Measurements from ENCODE around the gene MAML2.

Gene MAML2

DNA sequence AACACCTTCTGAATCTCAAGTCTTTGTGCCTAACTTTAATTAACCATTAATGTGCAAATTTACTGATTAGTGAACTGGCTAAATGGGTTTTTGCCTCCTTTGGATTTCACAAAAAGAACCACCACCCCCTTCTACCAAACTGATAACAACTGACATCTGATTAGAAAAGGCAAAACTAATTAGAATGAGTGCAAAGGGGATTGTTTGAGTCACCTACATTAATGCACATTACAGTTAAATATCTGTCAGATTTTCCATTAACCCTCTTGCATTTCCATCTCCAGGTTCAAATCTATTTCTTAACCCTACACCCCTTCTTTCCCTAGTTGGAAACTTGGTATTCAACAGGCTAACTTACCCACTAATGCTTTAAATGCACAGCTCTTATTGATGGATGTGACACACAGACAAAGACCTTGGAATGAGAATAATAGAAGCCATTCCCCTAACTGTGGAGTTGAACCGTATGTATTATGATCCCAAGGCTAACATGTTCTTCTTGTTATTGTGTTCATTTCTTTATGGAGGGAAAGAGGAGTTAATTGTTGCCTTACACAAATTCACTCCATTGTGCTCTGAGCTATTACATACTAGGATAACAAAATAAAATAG lies 257.6 kb downstream of the MAML2 start:
- FAIRE-seq (no peak), DNase-seq (ENCODE audit: insufficient read length, low spot score) (no peak)

DNA sequence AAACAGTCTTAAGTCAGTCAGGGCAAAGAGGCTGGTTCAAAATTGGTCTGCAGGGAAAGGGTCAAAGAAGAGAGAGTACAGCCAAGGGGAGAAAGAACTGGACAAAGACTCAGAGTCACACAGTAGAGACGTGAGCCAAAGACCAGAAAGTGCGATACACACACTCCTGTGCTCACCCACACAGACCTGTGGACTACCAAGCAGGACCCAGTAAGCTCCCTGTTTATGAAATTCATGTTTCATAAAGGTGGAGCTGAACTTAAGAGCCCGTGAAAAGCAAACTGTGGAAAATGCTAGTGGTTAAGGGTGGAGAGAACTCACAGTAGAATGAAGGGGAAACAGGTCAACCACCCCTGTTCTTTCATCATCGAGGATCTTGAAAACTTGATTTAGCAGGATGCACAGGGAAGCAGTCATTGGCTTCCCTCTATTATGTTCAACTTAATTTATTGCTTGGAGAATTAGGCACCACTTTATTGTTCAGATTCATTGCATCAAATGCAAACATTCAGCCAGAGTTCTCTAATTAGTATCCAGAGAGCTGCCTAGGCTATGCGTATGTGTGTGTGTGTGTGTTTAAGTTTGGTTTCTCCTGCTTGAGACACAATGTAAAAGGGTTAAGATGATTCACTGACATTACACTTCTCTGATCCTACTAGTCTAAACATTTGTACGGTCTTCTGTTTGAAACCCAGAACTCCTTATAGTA lies 258.2 kb downstream of the MAML2 start:
- DNase-seq (ENCODE audit: insufficient read length, low spot score) (no peak), FAIRE-seq (no peak)

DNA sequence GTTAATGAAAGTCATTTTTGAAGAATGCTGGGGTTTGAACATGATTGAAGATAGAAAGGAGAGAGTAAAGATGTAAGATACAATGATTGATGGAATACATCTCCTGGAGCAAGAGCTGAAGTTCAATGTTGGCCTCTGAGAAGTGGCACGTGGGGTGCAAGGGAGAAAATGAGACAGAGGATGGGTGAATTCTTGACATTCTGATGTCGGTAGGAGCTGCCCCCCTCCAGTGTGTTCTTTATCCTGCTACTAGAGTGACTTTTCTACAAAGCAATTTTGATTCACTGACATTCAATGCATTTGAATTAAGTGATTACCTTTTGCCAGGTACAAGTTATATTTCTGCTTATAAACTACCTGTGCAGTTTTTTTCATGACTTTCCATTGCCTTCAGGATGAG lies 260.1 kb downstream of the MAML2 start:
- DNase-seq (ENCODE audit: insufficient read length, low spot score) (no peak), FAIRE-seq (no peak)

DNA sequence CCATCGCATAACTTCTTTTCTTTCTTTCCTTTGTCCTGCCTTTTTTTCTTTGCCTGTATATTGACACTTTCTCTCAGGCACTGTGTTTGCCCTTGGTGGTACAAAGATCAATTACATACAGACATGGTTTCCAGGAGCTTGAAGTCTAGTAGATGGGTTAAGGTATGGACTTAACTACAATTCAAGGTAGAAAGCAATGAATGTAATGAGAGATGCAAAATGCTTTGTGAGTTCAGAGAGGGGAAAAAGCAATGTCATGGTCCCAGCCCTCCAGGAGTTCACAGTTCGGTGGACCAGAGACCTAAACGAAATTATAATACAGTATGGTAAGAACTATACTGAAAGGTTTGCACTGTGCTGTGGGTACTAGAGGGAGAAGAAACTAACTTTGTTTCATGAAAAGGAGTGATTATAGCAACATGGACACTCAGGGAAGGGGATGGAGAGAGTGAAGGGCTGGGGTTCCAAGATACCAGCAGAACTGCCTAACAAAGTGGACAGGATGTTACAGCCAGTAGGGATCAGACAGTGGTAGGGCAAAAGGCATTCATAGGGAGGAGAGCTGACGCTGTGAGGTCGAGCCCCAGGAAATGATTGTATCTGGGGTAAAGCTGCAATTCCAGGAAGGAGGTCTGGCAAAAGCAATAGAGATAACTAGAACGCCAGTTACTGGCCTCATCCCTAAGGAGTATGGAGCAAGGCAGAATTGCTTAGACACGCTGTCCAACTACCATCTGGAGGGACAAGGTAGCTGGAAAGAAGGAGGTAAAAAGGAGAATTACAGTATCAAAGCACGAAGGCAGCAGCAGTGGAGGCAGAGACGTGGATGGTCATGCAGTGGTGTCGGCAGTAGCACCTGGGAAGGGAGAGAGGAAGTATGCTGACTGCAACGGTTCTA lies 260.7 kb downstream of the MAML2 start:
- DNase-seq (ENCODE audit: insufficient read length, low spot score) (no peak), FAIRE-seq (no peak)

DNA sequence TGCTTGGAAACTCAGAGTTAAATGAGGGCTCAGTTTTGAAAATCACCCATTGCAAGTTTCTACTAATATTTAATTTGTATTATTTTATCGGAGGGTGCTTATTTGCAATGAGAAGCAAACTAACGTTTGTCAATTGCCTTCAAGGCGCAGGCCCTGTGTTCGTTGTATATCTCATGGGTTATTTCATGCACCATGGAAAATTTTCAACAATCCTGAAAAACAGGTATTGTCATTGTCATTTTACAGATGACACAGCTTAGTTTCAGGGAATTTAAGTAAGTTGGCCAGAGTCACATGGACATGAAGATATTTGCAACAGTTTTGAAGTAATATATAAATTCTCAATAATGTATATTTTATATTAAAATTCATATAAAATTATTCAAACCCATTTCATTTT lies 261.4 kb downstream of the MAML2 start:
- DNase-seq (ENCODE audit: insufficient read length, low spot score) (no peak), FAIRE-seq (no peak)

DNA sequence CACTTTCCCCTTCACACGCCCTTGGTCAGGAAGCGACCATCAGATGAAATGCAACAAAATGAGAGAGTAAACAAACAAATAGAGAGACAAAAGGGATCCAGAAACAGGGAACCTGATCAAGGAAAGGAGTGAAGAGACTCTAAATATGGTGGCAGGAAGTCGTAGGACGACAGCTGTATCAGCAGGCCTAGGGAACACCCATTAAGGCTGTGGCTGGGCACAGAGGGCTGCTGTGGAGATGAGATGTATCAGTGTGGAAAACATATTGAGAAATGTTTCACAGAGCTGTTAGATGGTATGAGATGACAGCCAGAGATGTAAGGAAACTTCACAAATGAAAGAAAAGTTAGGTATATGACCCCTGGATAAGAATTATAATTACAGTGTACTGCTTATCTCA lies 263.3 kb downstream of the MAML2 start:
- DNase-seq (ENCODE audit: insufficient read length, low spot score) (no peak), FAIRE-seq (no peak)

DNA sequence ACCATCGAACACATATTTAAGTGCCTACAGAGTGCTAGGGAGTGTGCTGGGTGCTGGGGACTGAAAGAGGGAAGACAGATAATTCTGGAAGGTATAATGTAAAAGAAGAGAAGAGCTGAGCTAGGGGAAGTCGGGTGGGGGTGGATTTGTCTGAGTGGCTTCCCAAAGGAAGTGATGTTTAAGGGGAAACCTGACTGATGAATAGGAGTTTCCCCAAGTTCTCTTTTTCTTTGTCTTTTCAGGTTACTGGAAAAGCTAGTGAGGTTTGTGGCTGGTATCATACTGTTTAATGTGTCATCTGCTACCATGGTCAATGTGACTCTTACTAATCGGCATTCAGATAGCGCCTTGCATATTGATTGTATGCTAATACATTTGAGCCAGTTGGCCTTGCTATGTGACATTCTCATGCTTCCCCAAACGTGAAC lies 267.4 kb downstream of the MAML2 start:
- peak; percentile 60 for FAIRE-seq
- no peak for DNase-seq (ENCODE audit: insufficient read length, low spot score)

DNA sequence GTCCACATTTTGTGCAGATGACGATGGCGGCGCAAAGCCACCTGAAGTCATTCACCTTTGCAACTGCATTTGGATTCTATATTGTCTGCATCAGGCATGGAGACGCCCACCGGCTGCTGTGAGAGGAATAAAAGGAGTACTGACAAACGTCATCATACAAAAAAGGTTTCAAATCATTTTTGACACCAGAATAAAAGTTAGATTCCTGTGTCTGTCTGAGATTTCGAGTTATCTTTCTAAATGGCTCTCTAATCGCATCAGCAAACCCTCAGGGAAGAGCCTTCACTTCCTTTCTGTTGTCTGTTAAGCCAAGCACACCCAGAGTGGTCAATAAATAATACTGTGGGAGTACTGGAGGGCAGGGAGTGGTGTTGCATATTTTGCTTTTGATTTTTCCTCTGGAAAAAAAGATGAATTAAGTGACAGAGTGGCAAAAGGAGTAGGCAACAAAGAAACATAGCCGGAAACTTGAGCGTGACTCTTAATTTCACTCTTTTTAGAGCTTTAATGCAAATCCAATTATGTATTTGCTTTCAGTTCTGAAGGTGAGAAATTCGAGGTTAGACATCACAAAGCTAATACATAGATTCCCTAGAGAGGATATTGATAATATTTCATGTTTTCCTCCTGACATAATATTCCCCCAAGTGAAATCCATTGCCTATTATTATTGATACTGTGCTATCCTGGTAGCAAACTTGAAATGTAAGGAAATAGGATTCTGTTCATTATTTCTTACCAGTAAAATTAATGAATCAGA lies 268.3 kb downstream of the MAML2 start:
- no peak for DNase-seq (ENCODE audit: insufficient read length, low spot score)
- peak; percentile 21 for FAIRE-seq

DNA sequence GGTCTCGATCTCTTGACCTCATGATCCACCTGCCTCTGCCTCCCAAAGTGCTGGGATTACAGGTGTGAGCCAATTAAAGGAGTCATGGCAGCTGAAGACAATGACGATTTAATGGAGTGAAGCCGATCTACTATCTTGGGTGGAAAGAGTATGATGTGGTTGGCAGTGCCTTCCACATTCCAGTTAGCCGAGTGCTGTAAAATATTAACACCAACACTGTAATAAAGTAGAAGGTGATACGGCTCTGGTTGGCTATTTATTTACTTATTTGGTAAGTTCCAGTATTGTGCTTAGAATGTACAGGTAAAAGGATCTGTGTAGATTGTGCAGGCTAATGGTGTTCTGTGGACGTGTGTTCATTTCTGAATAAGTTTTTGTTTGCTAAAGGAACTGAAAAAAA lies 269.5 kb downstream of the MAML2 start:
- DNase-seq (ENCODE audit: insufficient read length, low spot score) (no peak), FAIRE-seq (no peak)

DNA sequence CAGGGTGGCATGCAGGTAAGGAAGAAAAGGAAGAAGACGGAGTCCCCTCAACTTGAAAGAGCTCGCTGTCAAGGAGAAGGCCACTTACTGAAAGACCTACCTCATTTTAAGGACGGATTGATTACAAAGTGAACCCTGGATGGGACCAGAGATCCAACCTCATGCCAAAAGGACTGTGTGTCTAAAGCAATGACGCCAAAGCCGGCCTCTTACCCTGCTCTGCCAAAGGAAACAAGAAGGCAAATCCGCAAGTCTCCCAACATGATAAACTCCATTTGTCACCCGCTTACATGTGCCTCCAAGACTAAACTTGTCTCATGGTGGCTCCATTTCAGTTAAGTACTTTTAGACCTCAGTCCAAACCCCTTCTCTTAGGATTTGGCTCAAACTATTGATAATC lies 270.4 kb downstream of the MAML2 start:
- FAIRE-seq = no peak
- DNase-seq (ENCODE audit: insufficient read length, low spot score) = no peak

DNA sequence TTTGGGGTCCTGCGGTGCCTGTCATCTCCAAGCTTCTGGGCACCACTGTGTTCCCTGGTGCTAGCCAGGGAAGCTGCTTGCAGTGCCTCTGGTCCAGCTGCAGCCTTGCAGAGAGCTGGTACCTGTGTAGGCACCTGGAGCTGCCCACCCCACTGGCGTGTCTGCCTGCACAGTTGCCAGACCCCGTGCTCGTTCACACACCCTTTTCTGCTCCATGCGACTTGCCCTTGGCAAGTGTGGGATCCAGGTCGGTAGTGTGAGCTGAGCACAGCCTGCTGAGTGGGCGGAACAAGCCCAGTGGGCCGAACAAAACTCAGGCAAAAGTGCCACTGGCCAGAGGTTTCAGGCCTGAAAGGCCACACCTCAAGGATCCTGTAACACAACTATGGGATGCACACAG lies 272.5 kb downstream of the MAML2 start:
- no peak for FAIRE-seq
- DNase-seq (ENCODE audit: insufficient read length, low spot score) = no peak

DNA sequence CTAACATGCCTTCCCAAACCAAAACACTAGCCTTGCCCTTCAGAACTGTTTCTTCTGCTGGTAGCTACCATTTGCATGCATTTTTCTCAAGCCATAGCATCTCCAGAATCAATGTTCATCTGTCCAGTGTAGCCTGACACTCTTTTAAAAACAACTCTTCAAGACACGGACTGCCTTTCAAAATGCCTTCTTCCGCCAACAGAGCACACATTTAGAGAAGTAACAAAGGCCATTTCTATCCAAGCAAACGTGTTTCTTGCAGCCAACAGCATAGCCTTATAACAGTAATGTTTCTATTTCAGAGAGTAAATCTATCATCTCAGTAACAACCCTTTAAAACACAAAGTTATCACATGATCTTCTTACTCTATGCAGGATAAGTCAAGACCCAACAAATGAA lies 275.8 kb downstream of the MAML2 start:
- FAIRE-seq (no peak), DNase-seq (ENCODE audit: insufficient read length, low spot score) (no peak)

DNA sequence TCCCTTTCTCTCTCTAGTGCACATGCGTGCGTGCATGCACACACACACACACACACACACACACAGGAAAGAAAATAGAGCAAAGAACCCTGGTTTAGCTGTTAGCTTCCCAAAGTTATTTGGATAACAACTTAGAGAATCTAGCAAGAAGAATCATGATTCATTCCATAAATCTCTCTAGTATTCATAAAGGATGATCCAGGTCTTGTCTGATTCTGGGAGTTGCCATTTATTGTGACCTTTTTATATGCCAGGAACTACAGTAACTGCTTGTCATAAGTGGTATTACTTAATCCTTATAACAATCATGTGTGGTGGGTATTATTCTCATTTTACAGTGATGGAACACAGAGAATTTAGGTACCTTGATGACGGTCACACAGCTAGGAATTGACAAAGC lies 277.6 kb downstream of the MAML2 start:
- DNase-seq (ENCODE audit: insufficient read length, low spot score) (no peak), FAIRE-seq (no peak)

DNA sequence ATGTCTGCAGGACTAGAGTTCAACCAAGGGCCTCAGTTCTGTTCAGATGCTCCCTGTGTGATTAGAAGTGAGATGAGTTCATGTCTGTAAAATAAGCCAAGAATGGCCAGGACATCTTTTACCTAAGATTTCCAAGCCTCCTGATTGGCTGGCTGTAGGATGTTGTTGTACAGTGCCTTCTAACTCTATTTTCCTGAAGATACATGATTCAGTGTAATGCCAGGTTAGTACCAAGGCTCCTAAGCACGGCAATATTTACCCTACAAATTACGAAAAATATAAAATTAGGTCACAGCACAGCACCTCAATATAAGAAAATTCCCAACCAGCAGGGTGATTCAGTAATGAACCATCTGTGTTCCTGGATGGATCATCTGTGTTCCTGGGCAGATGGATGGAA lies 279.1 kb downstream of the MAML2 start:
- no peak for DNase-seq (ENCODE audit: insufficient read length, low spot score)
- FAIRE-seq = no peak

DNA sequence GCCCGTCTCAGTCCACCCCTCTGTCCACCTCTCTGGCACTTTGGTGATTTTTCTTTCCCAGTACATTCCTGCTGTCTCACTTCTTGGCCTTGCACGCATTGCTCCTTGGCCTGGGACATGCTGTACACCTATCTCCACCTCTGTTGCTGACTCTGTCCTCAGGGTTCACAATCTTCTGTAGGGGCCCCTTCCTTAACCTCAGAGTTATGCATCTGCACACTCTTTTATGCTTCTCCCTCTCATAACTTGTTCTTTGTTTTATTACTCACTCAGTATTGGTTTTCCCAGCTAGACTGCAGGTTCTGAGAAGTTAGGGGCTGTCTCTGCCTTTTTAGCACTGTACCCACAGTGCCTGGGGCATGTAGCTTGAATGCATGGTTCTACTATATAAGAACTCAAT lies 279.9 kb downstream of the MAML2 start:
- no peak for DNase-seq (ENCODE audit: insufficient read length, low spot score)
- FAIRE-seq = no peak

DNA sequence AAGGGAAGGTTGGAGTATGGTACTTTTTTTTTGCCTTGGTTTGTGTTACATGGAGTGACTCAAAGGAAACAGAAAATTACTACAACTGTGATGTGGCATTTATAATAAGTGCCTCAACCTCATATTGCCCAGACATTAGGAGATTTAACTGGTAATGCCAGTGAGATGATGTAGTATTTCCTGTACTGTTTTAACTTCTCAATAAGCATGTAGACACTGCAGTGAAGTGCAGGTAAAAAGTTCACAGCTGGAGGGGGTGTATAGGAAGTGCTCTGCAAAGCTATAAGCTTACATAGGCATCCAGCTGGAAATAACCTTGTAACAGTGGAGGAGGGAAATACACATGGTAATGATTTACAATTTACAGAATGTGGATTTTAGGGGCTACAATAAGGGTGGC lies 280.9 kb downstream of the MAML2 start:
- DNase-seq (ENCODE audit: insufficient read length, low spot score) = no peak
- FAIRE-seq = no peak

DNA sequence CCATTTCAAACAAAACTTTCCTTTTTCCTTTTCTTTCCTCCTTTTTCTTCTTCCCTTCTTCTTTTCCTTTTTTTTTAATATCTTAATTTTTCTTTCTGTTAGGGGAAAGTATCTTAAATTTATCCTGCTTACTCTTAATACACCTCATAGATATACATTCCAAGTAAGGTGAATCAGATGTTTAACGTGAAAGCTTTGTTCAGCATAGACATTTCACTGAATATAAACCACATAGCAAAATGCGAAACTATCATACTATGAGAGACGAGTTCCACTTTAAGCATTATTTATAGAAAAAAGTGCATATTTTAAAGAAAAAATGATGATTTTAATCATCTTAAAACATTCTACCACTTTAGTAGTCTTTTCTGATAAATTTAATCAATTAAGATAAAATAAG lies 281.3 kb downstream of the MAML2 start:
- DNase-seq (ENCODE audit: insufficient read length, low spot score) = no peak
- FAIRE-seq = no peak

DNA sequence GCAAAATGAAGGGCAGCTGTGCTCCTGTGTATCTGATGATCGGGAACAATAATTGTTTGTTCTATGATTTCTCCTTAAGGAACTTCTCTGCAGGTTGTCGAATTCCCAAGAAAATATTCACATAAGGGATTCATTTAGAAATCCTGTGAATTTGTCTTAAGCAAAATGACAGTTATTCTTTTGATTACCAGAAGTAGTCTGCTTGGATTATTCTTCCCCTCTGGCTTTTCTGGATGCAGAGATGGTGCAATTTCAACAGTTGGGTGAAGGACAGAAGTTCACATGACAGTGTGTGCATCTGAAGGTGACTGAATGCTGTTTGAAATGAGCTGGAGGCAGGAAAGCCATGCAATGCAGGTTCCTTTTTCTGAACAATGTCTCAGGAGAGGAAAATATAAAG lies 281.9 kb downstream of the MAML2 start:
- DNase-seq (ENCODE audit: insufficient read length, low spot score) (no peak), FAIRE-seq (no peak)

DNA sequence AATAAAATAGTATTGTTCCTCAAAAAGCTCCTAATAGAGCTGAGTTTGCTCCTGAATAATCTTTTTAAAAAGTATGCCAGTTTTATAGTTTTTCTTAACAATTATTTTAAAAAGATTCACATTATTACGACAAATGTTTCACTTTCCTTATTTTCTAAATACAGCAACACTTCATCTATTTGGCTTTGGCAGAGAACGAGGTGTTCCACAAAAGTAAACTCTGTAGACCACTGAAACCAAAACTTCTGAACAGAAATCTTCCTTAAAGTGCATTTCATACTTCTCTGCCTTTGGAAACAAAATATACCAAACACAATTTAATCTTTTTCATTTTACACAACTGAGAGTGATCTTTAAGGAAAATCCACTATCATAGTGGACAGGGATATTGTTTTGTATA lies 285.5 kb downstream of the MAML2 start:
- no peak for FAIRE-seq

DNA sequence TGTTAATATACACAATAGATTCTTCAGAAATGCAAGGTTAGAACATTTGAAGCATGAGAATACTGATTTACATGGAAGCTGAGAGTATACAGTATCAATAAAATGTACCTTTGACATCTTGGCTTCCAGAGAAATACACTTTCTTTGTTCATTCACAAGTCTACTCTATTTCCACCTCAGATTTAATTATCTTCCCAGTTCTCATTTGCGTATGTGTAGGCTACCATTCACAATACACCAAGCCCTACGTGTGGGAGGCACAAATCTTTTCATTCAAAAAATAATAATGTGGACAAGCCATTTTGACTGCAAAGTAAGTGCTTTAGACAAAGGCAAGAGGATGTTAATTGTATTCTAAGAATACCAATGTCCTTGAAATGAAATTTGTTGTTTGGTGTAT lies 286.4 kb downstream of the MAML2 start:
- FAIRE-seq = no peak
- no peak for DNase-seq (ENCODE audit: insufficient read length, low spot score)

More for the DNA sequence above, 285.5 kb downstream of the MAML2 start:
- no peak for DNase-seq (ENCODE audit: insufficient read length, low spot score)
